Measurements from ENCODE around the gene GAGE12E. TPM values are rescaled to one million over a fixed set of nuclear protein-coding genes. Genes with fewer than 3 reads are reported as not detected.
"Not testable (repeated sequence)": the region's sequence is repeated elsewhere in the genome, so short reads cannot be mapped to it uniquely, and the experiment has no call there.

Gene GAGE12E
- not detected for total RNA-seq

GRCh38 chrX:49550989-49551388 lies at the start of gene GAGE12E:
GAGE12E (plus strand) TSS chrX:49551289; CDS start chrX:49552444, 1,155 bp downstream.
- H3K4me1 Mint-ChIP-seq (ENCODE audit: low read depth); H3K4me3 Mint-ChIP-seq; intact Hi-C loops (cut with micrococcal nuclease); H3K36me3 Mint-ChIP-seq (ENCODE audit: low read depth); H3K27ac Mint-ChIP-seq; CTCF ChIA-PET; H3K27me3 Mint-ChIP-seq (ENCODE audit: low read depth); DNase-seq; H3K9me3 Mint-ChIP-seq: not testable (repeated sequence)

GRCh38 chrX:49531877-49532276 lies 19.2 kb upstream of the GAGE12E start, which contains the start of gene GAGE12C:
GAGE12C (plus strand) TSS chrX:49532177; CDS start chrX:49533332, 1,155 bp downstream.
- H3K36me3 Mint-ChIP-seq (ENCODE audit: low read depth); H3K4me1 Mint-ChIP-seq (ENCODE audit: low read depth); intact Hi-C loops (cut with micrococcal nuclease): not testable (repeated sequence)

GRCh38 chrX:49541433-49541832 lies 9.7 kb upstream of the GAGE12E start, which contains the start of gene GAGE12D:
GAGE12D (plus strand) TSS chrX:49541733; CDS start chrX:49542888, 1,155 bp downstream.
- H3K4me1 Mint-ChIP-seq (ENCODE audit: low read depth); H3K27me3 Mint-ChIP-seq (ENCODE audit: low read depth); CTCF ChIA-PET; H3K36me3 Mint-ChIP-seq (ENCODE audit: low read depth); DNase-seq; H3K9me3 Mint-ChIP-seq; H3K27ac Mint-ChIP-seq; intact Hi-C loops (cut with micrococcal nuclease); H3K4me3 Mint-ChIP-seq: not testable (repeated sequence)

More at GRCh38 chrX:49531877-49532276, 19.2 kb upstream of the GAGE12E start, which contains the start of gene GAGE12C:
- H3K4me3 Mint-ChIP-seq; DNase-seq; CTCF ChIA-PET; H3K27ac Mint-ChIP-seq; H3K9me3 Mint-ChIP-seq; H3K27me3 Mint-ChIP-seq (ENCODE audit: low read depth): not testable (repeated sequence)

- H3K9me3 Mint-ChIP-seq; H3K36me3 Mint-ChIP-seq (ENCODE audit: low read depth); H3K4me1 Mint-ChIP-seq (ENCODE audit: low read depth); CTCF ChIA-PET; H3K27ac Mint-ChIP-seq; H3K27me3 Mint-ChIP-seq (ENCODE audit: low read depth); H3K4me3 Mint-ChIP-seq; intact Hi-C loops (cut with micrococcal nuclease); DNase-seq: not testable (repeated sequence)
These were observed 9.5 kb downstream of the GAGE12E start, which contains the start of gene GAGE12F for GRCh38 chrX:49560542-49560941. GAGE12F (plus strand) TSS chrX:49560842; CDS start chrX:49561997, 1,155 bp downstream.

- DNase-seq; H3K9me3 Mint-ChIP-seq; CTCF ChIA-PET; H3K4me1 Mint-ChIP-seq (ENCODE audit: low read depth); intact Hi-C loops (cut with micrococcal nuclease); H3K27ac Mint-ChIP-seq; H3K4me3 Mint-ChIP-seq; H3K27me3 Mint-ChIP-seq (ENCODE audit: low read depth); H3K36me3 Mint-ChIP-seq (ENCODE audit: low read depth): not testable (repeated sequence)
These were observed 17.6 kb downstream of the GAGE12E start for GRCh38 chrX:49568728-49569127.

- H3K9me3 Mint-ChIP-seq; DNase-seq; H3K36me3 Mint-ChIP-seq (ENCODE audit: low read depth); H3K27ac Mint-ChIP-seq; H3K4me3 Mint-ChIP-seq; H3K27me3 Mint-ChIP-seq (ENCODE audit: low read depth); intact Hi-C loops (cut with micrococcal nuclease); H3K4me1 Mint-ChIP-seq (ENCODE audit: low read depth); CTCF ChIA-PET: not testable (repeated sequence)
These were observed 18.1 kb downstream of the GAGE12E start for GRCh38 chrX:49569152-49569551.

- H3K36me3 Mint-ChIP-seq (ENCODE audit: low read depth); H3K9me3 Mint-ChIP-seq; DNase-seq; H3K4me1 Mint-ChIP-seq (ENCODE audit: low read depth); CTCF ChIA-PET; intact Hi-C loops (cut with micrococcal nuclease); H3K27me3 Mint-ChIP-seq (ENCODE audit: low read depth); H3K4me3 Mint-ChIP-seq; H3K27ac Mint-ChIP-seq: not testable (repeated sequence)
These were observed 19.0 kb downstream of the GAGE12E start, which contains the start of gene GAGE12G for GRCh38 chrX:49570100-49570499. GAGE12G (plus strand) TSS chrX:49570400; CDS start chrX:49571555, 1,155 bp downstream.

GRCh38 chrX:49579649-49580048 lies 28.6 kb downstream of the GAGE12E start, which contains the start of gene GAGE12H:
GAGE12H (plus strand) TSS chrX:49579949; CDS start chrX:49581104, 1,155 bp downstream.
- H3K27ac Mint-ChIP-seq; intact Hi-C loops (cut with micrococcal nuclease); DNase-seq; H3K9me3 Mint-ChIP-seq; H3K27me3 Mint-ChIP-seq (ENCODE audit: low read depth); CTCF ChIA-PET; H3K36me3 Mint-ChIP-seq (ENCODE audit: low read depth); H3K4me3 Mint-ChIP-seq; H3K4me1 Mint-ChIP-seq (ENCODE audit: low read depth): not testable (repeated sequence)

GRCh38 chrX:49589196-49589595 lies 38.1 kb downstream of the GAGE12E start, which contains the start of gene GAGE2A:
GAGE2A (plus strand) TSS chrX:49589496; CDS start chrX:49590651, 1,155 bp downstream.
- CTCF ChIA-PET; H3K9me3 Mint-ChIP-seq; H3K27me3 Mint-ChIP-seq (ENCODE audit: low read depth); intact Hi-C loops (cut with micrococcal nuclease); H3K36me3 Mint-ChIP-seq (ENCODE audit: low read depth); DNase-seq; H3K4me1 Mint-ChIP-seq (ENCODE audit: low read depth); H3K27ac Mint-ChIP-seq; H3K4me3 Mint-ChIP-seq: not testable (repeated sequence)

GRCh38 chrX:49589769-49590478 lies 38.8 kb downstream of the GAGE12E start:
- intact Hi-C loops (cut with micrococcal nuclease); H3K9me3 Mint-ChIP-seq; H3K4me3 Mint-ChIP-seq; DNase-seq; H3K4me1 Mint-ChIP-seq (ENCODE audit: low read depth); H3K27me3 Mint-ChIP-seq (ENCODE audit: low read depth); H3K27ac Mint-ChIP-seq; CTCF ChIA-PET; H3K36me3 Mint-ChIP-seq (ENCODE audit: low read depth): not testable (repeated sequence)

GRCh38 chrX:49590488-49590887 lies 39.4 kb downstream of the GAGE12E start:
- intact Hi-C loops (cut with micrococcal nuclease); H3K4me3 Mint-ChIP-seq; CTCF ChIA-PET; H3K27me3 Mint-ChIP-seq (ENCODE audit: low read depth); H3K27ac Mint-ChIP-seq; H3K9me3 Mint-ChIP-seq; H3K36me3 Mint-ChIP-seq (ENCODE audit: low read depth); H3K4me1 Mint-ChIP-seq (ENCODE audit: low read depth); DNase-seq: not testable (repeated sequence)

GRCh38 chrX:49598720-49599119 lies 47.6 kb downstream of the GAGE12E start, which contains the start of gene GAGE1:
GAGE1 (plus strand) TSS chrX:49599020; CDS start chrX:49600175, 1,155 bp downstream.
- H3K4me1 Mint-ChIP-seq (ENCODE audit: low read depth); H3K9me3 Mint-ChIP-seq; intact Hi-C loops (cut with micrococcal nuclease); H3K4me3 Mint-ChIP-seq; CTCF ChIA-PET; H3K27ac Mint-ChIP-seq; H3K36me3 Mint-ChIP-seq (ENCODE audit: low read depth); H3K27me3 Mint-ChIP-seq (ENCODE audit: low read depth); DNase-seq: not testable (repeated sequence)
